Pancreas (tissue), 10 donors: Measurements from ENCODE around the gene MYLK4. TPM values are rescaled to one million over a fixed set of nuclear protein-coding genes. Genes with fewer than 3 reads are reported as not detected.

Experiments used
- ATAC-seq, 4 donors: fragments of 200-7000 bp; cut with Tn5 transposase; one replicate each; pipeline versions ENCODE4 v1.8.0 to v1.9.1; 2020; ENCODE audit warnings: mild to moderate bottlenecking in 4 of 4, moderate library complexity in 4 of 4
- DNase-seq, 6 donors: peaks; one replicate each; pipeline ENCODE4 v3.0.0-alpha.2; 2020
- FAIRE-seq: peaks from 2 replicates; lab custom pipeline; 2012; peaks lifted over from hg19 to GRCh38; lab: Jason Lieb, UNC
- H3K27ac ChIP-seq, 4 donors: fragments of 200-600 bp; sonication (generic); 1 replicate in 3 of 4; 2 replicates in 1 of 4; pipeline versions ENCODE4 v1.5.0 to v1.8.0; 2020
- H3K27me3 ChIP-seq, 4 donors: fragments of 200-600 bp; one replicate each; pipeline ENCODE4 v1.8.0; 2021
- H3K36me3 ChIP-seq, 3 donors: fragments of 200-600 bp; sonication (generic) in 1 of 3; one replicate each; pipeline versions ENCODE4 v1.5.0 to v1.8.0; 2020 to 2021
- H3K4me1 ChIP-seq, 3 donors: fragments of 200-600 bp; one replicate each; pipeline ENCODE4 v1.8.0; 2021
- H3K4me3 ChIP-seq, 4 donors: fragments of 200-600 bp; sonication (generic) in 2 of 4; one replicate each; pipeline versions ENCODE4 v1.5.0 to v1.8.0; 2020 to 2021
- H3K9me3 ChIP-seq, 4 donors: fragments of 200-600 bp; one replicate each; pipeline ENCODE4 v1.8.0; 2021
- WGBS, 2 donors: extraction: QIAGEN DNeasy Blood & Tissue Kit; methylation state at CpG; one replicate each; pipeline ENCODE4 v1.1.7; 2013; 5-methylcytosine and 5-hydroxymethylcytosine counted together
- intact Hi-C, 3 donors: fragments of 100-400 bp; cut with DNase I; formaldehyde crosslinking; loops; one replicate each; pipeline versions ENCODE4 v1.11.1 to v1.14.2; 2022
- polyA plus RNA-seq, 2 donors: library from polyadenylated mRNA; stranded (reverse); fragments of 200-250 nt; gene quantifications; one replicate each; pipeline ENCODE4 v1.2.3, GENCODE V29; 2013
- total RNA-seq, 6 donors: library from RNA; stranded (reverse); fragmentation: NEBNext Ultra II Directional in 4 of 6; extraction: Animal tissue kit (Norgen Biotek cat#: 25700) in 4 of 6; gene quantifications; one replicate each; pipeline versions ENCODE4 v1.2.1 to v1.2.4, GENCODE V29; 2021 to 2023
- TF ChIP-seq, protein P1 (sequence below), 4 donors: fragments of 200-600 bp; sonication (generic) in 3 of 4; IDR thresholded peaks; one replicate each; pipeline versions ENCODE4 v1.5.0 to v1.8.0; 2021; ENCODE audit warnings: antibody characterized with exemption in 4 of 4
- donor health status: healthy with polysubstance abuse.
- donor health status: DM: no; HTN: no; CAD: no; lungs with moderate emphysema.
- donor health status: DM: no; HTN: no; CAD: no.
- donor health status: control.
- donor health status: control.
- donor health status: Bipolar disorder and iron deficiency.
- donor health status: DM: yes; HTN: yes; CAD: no.
- donor health status: DM: no; HTN: no; CAD: no.
- donor health status: DM: no; HTN: no; CAD: no.
- donor health status: DM: yes; HTN: yes; CAD: no.

Gene MYLK4
- total and polyA plus RNA-seq, 8 donors, result 0.27 to 1.0 (median 0.41) TPM

DNA sequence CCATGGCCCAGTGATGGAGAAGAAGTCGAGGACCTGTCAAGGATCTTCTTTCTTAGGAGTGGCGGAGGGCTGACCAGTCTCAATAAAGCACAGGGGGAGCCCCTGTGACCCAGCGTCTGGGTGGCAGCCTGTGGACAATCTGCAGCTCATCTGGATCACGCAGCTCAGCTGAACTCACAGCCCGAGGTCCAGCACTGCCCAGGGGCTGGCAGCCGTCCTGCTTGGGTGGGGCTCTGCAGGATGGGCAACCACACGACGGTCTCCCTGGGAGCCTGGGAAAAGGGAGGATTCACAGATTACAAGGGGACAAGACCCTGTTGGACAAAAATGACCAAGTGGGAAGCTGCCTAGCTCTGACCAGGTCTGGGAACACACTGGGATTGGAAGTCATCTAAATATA, 110.8 kb downstream of the MYLK4 start:
- Histone ChIP-seq H3K4me1 (peaks cover 0 to under 1% (median 0%) of the 10 kb centered on the region in 3 donors), H3K36me3 (no peaks in the 10 kb centered on the region), H3K9me3 (no peaks in the 10 kb centered on the region), H3K4me3 (no peak overlapping the region), H3K27me3 (no peaks in the 10 kb centered on the region), H3K27ac (no peak overlapping the region)
- ATAC-seq (no peak), FAIRE-seq (no peak), DNase-seq (no peak)
- 75 to 79% methylated on average over 8 of the region's 8 CpGs for WGBS, 2 donors
- TF ChIP-seq, protein P1, sequence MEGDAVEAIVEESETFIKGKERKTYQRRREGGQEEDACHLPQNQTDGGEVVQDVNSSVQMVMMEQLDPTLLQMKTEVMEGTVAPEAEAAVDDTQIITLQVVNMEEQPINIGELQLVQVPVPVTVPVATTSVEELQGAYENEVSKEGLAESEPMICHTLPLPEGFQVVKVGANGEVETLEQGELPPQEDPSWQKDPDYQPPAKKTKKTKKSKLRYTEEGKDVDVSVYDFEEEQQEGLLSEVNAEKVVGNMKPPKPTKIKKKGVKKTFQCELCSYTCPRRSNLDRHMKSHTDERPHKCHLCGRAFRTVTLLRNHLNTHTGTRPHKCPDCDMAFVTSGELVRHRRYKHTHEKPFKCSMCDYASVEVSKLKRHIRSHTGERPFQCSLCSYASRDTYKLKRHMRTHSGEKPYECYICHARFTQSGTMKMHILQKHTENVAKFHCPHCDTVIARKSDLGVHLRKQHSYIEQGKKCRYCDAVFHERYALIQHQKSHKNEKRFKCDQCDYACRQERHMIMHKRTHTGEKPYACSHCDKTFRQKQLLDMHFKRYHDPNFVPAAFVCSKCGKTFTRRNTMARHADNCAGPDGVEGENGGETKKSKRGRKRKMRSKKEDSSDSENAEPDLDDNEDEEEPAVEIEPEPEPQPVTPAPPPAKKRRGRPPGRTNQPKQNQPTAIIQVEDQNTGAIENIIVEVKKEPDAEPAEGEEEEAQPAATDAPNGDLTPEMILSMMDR (IDR thresholded peaks at IDR 0.05), result no peak
- intact Hi-C loops, result loop anchor here (5.0 to 10.0 kb wide), 2 partner anchors 1043 to 1045 kb away; no protein-coding TSS in a partner anchor

GRCh38 chr6:2639167-2639566, 111.6 kb downstream of the MYLK4 start:
- Histone ChIP-seq H3K36me3 (no peaks in the 10 kb centered on the region), H3K27me3 (no peaks in the 10 kb centered on the region), H3K9me3 (no peaks in the 10 kb centered on the region), H3K4me1 (peaks cover 0 to 3% (median 2%) of the 10 kb centered on the region in 3 donors), H3K4me3 (no peak overlapping the region), H3K27ac (no peak overlapping the region)
- DNase-seq (no peak), ATAC-seq (no peak), FAIRE-seq (no peak)
- TF ChIP-seq, protein P1 (IDR thresholded peaks at IDR 0.05), result no peak
- WGBS, 2 donors, result 72 to 86% methylated on average over 13 of the region's 13 CpGs
- intact Hi-C loops, result loop anchor here (5.0 to 10.0 kb wide), 2 partner anchors 1042 to 1044 kb away; no protein-coding TSS in a partner anchor

DNA sequence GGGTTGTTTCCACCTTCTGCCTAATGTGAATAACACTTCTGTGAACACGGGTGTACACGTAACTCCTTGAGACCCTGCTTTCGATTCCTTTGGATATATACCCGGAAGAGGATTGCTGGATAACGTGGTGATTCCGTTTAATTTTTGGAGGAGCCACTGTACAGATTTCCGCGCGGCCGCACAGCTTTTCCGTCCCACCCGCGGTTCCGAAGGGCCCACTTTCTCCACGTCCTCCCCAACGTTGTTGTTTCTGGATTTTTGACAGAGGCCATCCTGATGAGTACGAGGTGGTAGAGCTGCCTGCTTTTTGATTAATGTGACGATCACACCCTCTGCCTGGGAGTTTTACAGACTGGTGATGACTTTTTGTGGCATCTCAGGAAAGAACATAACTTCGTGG, 114.0 kb downstream of the MYLK4 start:
- 84 to 88% methylated on average over 19 of the region's 19 CpGs for WGBS, 2 donors
- TF ChIP-seq, protein P1 (IDR thresholded peaks at IDR 0.05), result no peak
- Histone ChIP-seq H3K27ac (no peak overlapping the region), H3K27me3 (no peaks in the 10 kb centered on the region), H3K36me3 (no peaks in the 10 kb centered on the region), H3K4me1 (peaks cover 0 to 3% (median 3%) of the 10 kb centered on the region in 3 donors), H3K9me3 (no peaks in the 10 kb centered on the region), H3K4me3 (no peak overlapping the region)
- FAIRE-seq (no peak), ATAC-seq (no peak), DNase-seq (no peak)
- intact Hi-C loops, result loop anchor here (5.0 to 10.0 kb wide), 2 partner anchors 1039 to 1042 kb away; no protein-coding TSS in a partner anchor

GRCh38 chr6:2635911-2636310, 114.8 kb downstream of the MYLK4 start:
- H3K27me3 ChIP-seq, result no peaks in the 10 kb centered on the region
- TF ChIP-seq, protein P1 (IDR thresholded peaks at IDR 0.05), result no peak
- H3K36me3 ChIP-seq, result no peaks in the 10 kb centered on the region
- no peak for FAIRE-seq
- peaks cover 0 to 5% (median 3%) of the 10 kb centered on the region in 3 donors for H3K4me1 ChIP-seq
- no peak for DNase-seq
- H3K27ac ChIP-seq, result no peak overlapping the region
- intact Hi-C loops, result loop anchor here (5.0 to 10.0 kb wide), 2 partner anchors 1039 to 1041 kb away; no protein-coding TSS in a partner anchor
- ATAC-seq, result no peak
- H3K4me3 ChIP-seq, result no peak overlapping the region
- no peaks in the 10 kb centered on the region for H3K9me3 ChIP-seq
- WGBS, 2 donors, result 87 to 88% methylated on average over 12 of the region's 12 CpGs
